ENCODE results near the gene SEPTIN1. TPM values are rescaled to one million over a fixed set of nuclear protein-coding genes. Genes with fewer than 3 reads are reported as not detected.
A peak's percentile ranks its signal among the peaks of the same experiment; 100 is the strongest.

The SEPTIN1 gene
- total and polyA plus RNA-seq, 2 of the 13 experiments (the other 11 are each of a cell fraction or from before 2014, with no cell fraction given): 0.18 to 0.67 TPM

- TF ChIP-seq BRF2 (CRISPR knock-in tag; IDR thresholded peaks at IDR 0.05) (no peak; the same call in 1 of the 2 replicates), KLF12 (CRISPR knock-in tag; IDR thresholded peaks at IDR 0.05; ENCODE audit: borderline replicate concordance) (peak; percentile 95), SETDB1 (CRISPR knock-in tag; IDR thresholded peaks at IDR 0.05; ENCODE audit: borderline replicate concordance) (no peak), ZNF773 (CRISPR knock-in tag; IDR thresholded peaks at IDR 0.05; ENCODE audit: borderline replicate concordance) (no peak), FOXP1 (IDR thresholded peaks at IDR 0.05) (no peak), FOXP1 (CRISPR knock-in tag; IDR thresholded peaks at IDR 0.05) (no peak), ZNF816 (CRISPR knock-in tag; IDR thresholded peaks at IDR 0.05; ENCODE audit: borderline replicate concordance) (no peak; the same call in 1 of the 2 replicates), NAIF1 (CRISPR knock-in tag; IDR thresholded peaks at IDR 0.05; ENCODE audit: borderline replicate concordance) (no peak), ZNF83 (CRISPR knock-in tag; IDR thresholded peaks at IDR 0.05; ENCODE audit: borderline replicate concordance) (peak; percentile 92; the same call in 1 of the 2 replicates), RARA (CRISPR knock-in tag; IDR thresholded peaks at IDR 0.05) (no peak), ZBTB1 (CRISPR knock-in tag; IDR thresholded peaks at IDR 0.05; ENCODE audit: borderline replicate concordance) (no peak), TBX2 (CRISPR knock-in tag; IDR thresholded peaks at IDR 0.05; ENCODE audit: borderline replicate concordance) (peak; percentile 66), ZNF839 (CRISPR knock-in tag; IDR thresholded peaks at IDR 0.05; ENCODE audit: borderline replicate concordance) (peak; percentile 90; the same call in 1 of the 2 replicates), JUND (CRISPR knock-in tag; IDR thresholded peaks at IDR 0.05) (peak; percentile 34; the same call in 1 of the 2 replicates), HIVEP1 (CRISPR knock-in tag; IDR thresholded peaks at IDR 0.05) (no peak), ZNF563 (CRISPR knock-in tag; IDR thresholded peaks at IDR 0.05) (peak; percentile 40), MAFG (CRISPR knock-in tag; IDR thresholded peaks at IDR 0.05) (no peak)
- TF ChIP-seq, protein P1, sequence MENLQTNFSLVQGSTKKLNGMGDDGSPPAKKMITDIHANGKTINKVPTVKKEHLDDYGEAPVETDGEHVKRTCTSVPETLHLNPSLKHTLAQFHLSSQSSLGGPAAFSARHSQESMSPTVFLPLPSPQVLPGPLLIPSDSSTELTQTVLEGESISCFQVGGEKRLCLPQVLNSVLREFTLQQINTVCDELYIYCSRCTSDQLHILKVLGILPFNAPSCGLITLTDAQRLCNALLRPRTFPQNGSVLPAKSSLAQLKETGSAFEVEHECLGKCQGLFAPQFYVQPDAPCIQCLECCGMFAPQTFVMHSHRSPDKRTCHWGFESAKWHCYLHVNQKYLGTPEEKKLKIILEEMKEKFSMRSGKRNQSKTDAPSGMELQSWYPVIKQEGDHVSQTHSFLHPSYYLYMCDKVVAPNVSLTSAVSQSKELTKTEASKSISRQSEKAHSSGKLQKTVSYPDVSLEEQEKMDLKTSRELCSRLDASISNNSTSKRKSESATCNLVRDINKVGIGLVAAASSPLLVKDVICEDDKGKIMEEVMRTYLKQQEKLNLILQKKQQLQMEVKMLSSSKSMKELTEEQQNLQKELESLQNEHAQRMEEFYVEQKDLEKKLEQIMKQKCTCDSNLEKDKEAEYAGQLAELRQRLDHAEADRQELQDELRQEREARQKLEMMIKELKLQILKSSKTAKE (CRISPR knock-in tag; IDR thresholded peaks at IDR 0.05; ENCODE audit: borderline replicate concordance): no peak
- TF ChIP-seq, protein P2, sequence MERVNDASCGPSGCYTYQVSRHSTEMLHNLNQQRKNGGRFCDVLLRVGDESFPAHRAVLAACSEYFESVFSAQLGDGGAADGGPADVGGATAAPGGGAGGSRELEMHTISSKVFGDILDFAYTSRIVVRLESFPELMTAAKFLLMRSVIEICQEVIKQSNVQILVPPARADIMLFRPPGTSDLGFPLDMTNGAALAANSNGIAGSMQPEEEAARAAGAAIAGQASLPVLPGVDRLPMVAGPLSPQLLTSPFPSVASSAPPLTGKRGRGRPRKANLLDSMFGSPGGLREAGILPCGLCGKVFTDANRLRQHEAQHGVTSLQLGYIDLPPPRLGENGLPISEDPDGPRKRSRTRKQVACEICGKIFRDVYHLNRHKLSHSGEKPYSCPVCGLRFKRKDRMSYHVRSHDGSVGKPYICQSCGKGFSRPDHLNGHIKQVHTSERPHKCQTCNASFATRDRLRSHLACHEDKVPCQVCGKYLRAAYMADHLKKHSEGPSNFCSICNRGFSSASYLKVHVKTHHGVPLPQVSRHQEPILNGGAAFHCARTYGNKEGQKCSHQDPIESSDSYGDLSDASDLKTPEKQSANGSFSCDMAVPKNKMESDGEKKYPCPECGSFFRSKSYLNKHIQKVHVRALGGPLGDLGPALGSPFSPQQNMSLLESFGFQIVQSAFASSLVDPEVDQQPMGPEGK (CRISPR knock-in tag; IDR thresholded peaks at IDR 0.05): no peak; the same call in 1 of the 2 replicates
- TF ChIP-seq, protein P3, sequence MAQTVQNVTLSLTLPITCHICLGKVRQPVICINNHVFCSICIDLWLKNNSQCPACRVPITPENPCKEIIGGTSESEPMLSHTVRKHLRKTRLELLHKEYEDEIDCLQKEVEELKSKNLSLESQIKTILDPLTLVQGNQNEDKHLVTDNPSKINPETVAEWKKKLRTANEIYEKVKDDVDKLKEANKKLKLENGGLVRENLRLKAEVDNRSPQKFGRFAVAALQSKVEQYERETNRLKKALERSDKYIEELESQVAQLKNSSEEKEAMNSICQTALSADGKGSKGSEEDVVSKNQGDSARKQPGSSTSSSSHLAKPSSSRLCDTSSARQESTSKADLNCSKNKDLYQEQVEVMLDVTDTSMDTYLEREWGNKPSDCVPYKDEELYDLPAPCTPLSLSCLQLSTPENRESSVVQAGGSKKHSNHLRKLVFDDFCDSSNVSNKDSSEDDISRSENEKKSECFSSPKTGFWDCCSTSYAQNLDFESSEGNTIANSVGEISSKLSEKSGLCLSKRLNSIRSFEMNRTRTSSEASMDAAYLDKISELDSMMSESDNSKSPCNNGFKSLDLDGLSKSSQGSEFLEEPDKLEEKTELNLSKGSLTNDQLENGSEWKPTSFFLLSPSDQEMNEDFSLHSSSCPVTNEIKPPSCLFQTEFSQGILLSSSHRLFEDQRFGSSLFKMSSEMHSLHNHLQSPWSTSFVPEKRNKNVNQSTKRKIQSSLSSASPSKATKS (CRISPR knock-in tag; IDR thresholded peaks at IDR 0.05): 0 out of 2 replicates have a peak, but pooled peaks have one; percentile 52
- TF ChIP-seq, protein P4, sequence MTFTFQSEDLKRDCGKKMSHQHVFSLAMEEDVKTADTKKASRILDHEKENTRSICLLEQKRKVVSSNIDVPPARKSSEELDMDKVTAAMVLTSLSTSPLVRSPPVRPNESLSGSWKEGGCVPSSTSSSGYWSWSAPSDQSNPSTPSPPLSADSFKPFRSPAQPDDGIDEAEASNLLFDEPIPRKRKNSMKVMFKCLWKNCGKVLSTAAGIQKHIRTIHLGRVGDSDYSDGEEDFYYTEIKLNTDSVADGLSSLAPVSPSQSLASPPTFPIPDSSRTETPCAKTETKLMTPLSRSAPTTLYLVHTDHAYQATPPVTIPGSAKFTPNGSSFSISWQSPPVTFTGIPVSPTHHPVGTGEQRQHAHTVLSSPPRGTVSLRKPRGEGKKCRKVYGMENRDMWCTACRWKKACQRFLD (CRISPR knock-in tag; IDR thresholded peaks at IDR 0.05; ENCODE audit: borderline replicate concordance): 0 out of 2 replicates have a peak, but pooled peaks have one; percentile 57
Measured at GRCh38 chr16:30430428-30430970, 48.1 kb upstream of the SEPTIN1 start (continued).
